M059J (cell line): ENCODE results near the gene ACE. TPM values are rescaled to one million over a fixed set of nuclear protein-coding genes. Genes with fewer than 3 reads are reported as not detected.
A peak's percentile ranks its signal among the peaks of the same experiment; 100 is the strongest.
"Not testable (repeated sequence)": the region's sequence is repeated elsewhere in the genome, so short reads cannot be mapped to it uniquely, and the experiment has no call there.

Experiments used
- DNase-seq: peaks from one replicate; pipeline ENCODE4 v3.0.0-alpha.2; 2012; ENCODE audit warnings: low read depth
- total RNA-seq: library from RNA; depleted of rRNA; stranded (reverse); fragments of >200 nt; shearing (Covaris generic); gene quantifications from 2 replicates; pipeline ENCODE4 v1.2.3, GENCODE V29; 2014

Gene ACE
- total RNA-seq, 1 experiment from 2014 or later: 2.1 TPM

DNA sequence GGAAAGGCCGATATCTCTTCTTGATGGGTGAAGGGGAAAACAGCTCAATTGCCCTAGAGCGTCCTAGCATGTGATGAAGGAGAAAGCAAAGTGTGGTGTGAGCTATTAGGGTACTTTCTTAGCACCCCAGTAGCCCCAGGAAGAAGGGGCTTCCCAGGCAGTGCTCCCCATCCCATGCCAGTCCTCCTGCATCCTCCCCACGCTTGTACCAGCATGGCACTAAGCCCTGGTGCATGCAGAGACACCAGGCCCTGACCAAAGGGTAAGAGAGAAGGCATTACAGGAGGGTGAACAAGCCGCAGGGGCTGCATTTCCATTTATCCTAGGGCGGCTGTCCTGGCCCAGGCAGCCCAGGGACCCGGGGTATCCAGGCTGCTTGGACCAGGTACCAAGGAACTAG is 33.8 kb upstream of the ACE start:
- DNase-seq: no peak

DNA sequence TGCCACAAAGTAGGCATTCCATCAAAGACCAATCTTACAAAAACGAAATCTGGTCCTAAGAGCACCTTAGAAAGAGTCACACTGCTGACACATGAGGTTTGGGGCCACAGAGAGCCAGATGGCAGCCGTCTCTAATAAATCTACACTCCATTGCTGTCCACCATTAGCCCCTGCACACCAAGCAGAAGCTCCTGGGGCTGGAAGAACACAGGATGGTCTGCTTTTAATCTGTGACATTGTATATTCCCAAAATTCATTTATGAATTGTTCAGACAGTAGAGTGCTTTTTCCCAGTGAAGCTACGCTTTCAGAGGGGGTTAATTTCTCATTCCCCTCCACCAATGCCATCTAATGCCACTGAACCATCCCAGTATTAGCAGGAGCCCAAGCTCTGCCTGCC is 32.4 kb upstream of the ACE start:
- DNase-seq: no peak

DNA sequence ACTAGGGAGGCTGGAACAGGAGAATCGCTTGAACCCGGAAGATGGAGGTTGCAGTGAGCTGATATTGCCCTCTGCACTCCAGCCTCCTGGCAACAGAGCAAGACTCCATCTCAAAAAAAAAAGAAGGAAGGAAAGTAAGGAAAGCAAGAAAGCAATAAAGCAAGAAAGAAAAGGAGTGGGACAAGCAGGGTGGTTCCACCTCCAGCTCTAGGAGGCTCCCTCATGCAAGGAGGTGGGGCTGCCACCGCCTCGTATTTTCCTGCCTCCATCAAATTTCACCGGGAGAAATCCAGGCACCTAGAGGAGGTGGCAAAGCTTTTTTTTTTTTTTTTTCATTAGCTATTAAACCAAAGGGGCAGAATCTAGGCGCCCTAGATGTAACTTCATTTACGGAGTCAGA is 31.8 kb upstream of the ACE start:
- DNase-seq: no peak

DNA sequence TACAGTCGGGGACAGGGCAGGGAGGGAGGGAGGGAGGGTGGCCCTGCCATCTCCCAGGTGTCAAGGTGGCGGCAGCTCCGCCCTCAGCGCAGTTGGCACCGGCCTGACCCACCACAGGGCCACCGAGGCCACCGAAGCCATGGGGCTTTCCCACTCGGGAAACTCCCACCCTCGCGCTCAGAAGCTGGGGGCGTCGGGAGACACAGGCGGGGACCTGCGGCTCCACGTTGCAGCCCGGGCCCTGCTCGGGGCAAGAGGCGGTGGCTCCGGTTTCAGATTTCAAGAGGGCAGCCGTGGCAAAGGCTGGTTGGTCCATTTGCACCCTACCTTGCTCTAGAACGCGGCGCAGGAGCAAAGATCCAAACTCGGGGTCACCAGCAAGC is 31.3 kb upstream of the ACE start:
- peak; percentile 57 for DNase-seq

DNA sequence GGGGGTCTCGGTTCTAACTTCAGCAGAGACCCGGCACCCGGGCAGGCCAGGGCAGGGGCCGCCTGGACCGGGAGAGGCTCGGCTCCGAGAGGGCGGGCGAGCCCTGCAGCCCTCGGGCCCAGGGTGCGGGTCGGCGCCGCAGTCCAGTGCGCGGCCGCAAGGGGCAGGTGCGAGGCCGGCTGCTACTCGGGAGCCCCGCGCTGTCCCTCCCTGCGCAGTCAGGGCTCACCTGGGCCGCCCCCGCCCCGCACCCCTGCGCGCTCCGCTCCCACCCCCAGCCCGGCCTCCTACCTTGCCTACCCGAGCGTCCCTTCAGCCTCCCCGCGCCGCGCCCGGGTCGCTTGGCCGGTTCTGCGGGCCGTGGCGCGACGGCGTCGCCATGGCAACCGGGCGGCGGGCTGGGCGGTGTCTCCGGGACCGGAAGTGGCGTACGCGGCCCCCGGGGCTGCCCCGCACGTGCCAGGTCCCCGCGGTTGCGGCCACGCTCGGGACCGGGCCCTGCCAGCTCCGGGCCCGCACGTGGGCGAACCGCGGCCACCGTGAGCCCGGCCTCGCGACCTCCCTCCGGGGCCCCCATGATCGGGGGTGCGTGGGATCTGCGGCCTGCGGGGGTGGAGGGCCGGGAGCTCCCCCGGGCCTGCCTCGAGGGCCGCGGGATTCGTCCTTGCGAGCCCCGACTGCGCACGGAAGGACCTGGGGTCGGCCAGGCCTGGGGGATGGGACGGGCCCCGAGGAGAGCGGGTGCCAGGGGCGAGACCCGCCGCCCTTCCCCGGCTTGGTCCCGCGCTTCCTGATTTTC is 30.7 kb upstream of the ACE start, which contains the start of gene CYB561:
CYB561 (minus strand) TSS at position 353 of the 799 bp plus-strand sequence. CDS start 8,759 bp downstream, outside the sequence.
- peak; percentile 60 for DNase-seq

DNA sequence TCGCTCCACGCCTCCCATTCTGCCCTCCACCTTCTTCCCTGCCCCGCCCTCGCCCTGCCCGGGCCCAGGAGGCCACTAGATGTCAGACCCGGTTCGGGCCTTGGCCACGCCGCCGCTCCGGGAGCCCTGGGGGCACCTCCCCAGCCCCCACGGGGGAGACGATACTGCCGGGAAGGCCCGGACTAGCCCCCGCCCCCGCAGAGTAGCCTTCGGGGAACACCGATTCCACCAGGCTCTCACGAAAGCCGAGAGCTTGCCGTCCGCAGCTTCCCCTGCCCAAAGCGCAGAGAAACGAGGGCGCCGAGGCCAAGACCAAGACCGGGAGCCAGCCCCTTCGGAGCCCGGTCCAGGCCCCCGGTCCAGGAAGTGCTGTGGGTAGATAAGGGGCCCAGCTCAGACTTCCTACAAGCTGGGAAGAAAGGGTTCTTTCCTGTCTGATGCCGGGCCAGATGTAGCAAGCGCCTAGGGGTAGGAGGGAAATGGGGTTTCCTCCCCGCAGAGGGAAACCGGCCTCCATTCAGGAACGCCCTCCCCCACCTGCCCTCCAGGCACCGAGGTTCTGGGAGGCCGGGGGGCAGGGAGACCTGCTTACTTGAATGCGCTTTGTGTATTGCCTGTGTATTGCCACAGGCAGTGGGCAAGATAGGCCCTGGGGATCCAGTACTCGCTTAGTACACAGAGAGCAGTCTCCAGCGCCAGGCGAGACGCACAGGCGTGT is 29.9 kb upstream of the ACE start:
- peak; percentile 74 for DNase-seq

DNA sequence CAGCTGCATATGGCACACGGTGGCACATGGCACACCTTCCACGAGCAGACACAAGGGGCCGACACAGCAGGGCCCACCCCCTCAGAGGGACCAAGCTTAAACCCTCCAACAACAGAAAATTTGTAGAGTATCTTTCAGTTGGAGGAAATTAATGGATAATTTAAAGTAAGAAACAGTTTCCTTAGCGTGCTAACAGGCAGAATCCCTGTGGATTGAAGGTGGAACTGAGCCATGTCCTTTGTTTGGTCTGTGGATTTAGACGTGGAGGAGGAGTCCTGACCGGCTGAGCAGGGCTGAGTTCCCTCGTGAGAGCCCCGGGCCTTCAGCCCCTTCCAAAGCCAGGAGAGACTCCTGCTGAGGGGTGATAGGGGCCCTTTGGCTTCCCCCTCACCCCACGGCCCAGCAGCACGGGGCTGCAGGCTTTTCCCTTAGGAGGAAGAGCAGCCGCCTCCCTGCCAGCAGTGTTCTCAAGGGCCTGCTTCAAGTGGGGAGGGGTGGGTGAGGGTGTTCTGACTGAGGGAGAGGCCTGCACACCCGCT is 29.3 kb upstream of the ACE start:
- no peak for DNase-seq

DNA sequence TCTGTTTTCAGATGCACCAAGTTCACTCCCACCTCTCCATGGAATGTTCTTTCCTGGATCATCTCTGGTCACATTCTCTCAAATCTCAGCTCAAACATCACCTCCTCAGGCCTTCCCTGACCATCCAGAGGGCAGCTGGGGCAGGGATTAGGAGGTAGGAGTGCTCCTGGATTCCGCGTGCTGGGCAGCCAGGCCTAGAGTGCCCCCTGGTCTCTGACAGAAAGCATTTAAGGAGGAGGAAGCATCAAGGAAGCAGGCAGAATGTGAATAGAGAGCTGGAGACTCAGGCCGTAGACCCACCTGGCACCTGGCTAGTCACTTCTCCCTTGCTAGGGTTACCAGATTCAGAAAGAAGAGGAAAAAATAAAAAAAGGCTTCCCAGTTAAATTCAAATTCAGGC is 28.2 kb upstream of the ACE start:
- DNase-seq: no peak

DNA sequence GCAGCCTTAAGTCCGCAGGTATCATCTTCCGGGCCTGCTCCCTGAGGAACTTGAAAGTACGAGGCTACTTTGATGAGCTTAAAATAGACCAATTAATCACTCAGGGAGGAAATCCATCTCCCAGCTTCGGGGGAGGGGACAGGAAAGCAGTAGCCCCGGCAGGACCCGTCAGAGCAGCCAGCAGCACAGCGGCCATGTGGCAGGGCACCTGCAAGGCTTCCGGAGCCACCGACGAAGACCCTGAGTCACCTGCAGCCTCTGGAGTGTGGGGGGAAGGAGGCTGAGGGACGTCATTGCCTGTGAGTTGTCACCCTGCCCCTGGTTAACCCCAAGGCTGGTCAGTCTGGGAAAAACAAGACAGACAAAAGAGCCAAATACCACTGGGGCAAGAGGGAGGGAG is 26.3 kb upstream of the ACE start:
- DNase-seq: peak; percentile 73

DNA sequence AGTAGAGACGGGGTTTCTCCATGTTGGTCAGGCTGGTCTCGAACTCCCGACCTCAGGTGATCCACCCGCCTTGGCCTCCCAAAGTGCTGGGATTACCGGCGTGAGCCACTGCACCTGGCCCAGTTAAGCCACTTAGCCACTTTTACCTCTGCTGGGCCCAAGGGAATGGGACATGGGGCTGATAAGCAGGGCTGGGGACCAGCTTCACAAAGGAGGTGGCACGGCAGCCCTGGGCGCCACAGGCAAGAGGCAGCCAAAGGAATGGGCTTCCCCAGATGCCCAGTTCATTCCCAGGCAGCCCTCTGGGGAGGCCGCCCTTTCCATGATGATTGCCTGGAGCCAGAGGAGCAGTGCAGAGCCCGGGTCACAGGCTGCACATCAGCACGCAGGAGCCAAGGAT is 25.7 kb upstream of the ACE start:
- no peak for DNase-seq

DNA sequence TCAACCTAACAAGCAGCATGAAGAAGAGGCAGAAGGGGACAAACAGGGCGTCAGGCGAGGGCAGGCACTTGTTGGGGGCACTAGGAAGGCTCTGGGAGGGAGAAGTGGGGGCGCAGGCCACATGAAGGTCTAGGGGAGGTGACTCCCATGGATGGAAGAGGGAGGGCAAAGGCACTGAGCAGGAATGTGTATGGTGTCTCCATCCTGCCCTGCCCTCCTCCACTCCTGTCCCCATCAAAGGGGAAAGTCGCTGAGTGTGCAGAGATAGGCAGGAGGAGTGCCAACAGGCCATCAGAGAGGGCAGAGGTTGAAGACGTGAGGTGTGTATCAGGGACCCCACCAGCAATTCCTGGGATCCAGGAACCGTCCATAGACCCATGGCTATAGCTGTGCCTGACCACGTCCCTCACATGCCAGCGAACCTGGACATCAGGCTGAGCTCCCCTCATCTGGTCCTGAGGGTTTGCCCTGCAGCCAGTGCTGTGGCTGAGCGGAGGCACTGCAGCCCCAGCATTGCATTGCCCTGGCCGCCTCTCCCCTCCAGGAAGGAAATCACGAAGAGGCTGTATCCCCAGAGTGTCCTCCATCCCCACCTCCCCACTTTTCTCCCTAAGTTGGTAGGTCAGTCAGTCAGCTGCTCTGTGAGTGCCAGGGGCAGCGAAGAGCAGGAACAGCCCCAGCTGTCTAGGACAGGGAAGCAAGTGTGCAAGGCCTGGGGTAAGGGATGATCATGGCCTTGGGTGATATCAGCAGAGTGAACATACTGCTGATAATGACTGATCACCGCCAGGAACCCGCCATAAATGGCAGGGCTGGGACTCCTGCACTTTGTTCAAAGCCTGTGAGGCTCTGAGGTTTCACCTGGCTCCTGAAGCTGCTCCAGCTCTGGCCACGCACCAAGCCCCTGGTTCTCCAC is 24.6 kb upstream of the ACE start:
- no peak for DNase-seq

DNA sequence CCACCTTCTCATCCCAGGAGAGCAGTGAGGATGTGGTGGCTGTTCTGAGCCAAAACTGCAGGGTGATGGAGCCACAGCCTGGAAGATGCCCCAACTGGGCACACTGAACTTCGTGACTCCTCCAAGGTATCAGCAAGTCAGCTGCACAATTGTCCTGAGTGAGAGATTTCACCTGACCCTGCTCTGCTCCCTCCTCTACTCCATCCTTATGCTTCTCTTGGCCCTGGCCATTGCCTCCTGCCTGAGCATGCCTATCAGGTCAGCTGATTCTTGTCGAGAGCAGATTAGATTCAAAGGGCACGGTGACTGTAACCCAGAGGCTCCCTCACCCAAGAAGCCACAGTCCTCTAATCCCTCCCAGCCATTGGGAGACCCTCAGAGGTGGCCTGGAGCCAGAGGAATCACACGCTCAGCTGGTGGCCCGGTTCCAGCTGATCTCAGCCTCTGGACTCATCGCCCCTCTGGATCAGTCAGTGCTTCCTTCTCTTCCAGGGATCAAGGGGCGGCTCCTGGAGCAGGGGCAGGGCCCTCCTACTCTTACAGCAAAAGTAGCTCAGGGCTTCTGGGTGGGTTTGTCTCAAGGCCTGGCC is 23.8 kb upstream of the ACE start:
- no peak for DNase-seq

DNA sequence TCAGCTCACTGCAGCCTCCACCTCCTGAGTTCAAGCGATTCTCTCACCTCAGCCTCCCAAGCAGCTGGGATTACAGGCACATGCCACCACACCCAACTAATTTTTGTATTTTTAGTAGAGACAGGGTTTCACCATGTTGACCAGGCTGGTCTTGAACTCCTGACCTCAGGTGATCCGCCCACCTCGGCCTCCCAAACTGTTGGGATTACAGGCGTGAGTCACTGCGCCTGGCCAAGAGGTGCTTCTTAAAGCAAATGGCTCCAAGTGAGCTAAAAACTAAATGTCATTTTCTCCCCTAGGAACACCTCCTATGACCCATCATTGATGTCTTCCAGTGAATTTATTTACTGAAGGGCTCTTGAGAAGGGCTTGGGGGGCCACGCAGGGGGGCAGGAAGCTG is 22.5 kb upstream of the ACE start:
- not testable (repeated sequence) for DNase-seq

DNA sequence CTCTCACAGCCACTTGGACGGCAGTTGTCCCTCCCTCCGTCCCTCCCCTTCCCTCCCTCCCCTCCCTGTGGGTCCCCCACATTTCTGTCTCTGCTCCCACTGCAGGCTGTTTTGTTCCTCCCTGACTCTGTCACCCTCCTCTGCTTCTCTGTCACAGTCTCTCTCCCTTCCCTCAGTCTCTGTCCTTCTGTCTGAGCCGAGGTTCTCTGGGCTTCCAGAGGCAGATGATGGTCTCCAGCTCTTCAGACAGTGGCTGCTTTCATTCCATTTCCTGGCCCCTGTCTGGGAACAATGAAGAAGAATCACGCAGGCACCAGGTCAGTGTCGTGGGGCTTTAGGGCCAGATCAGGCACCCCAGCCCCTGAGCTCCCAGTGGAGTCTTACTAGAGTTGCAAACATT is 21.9 kb upstream of the ACE start:
- DNase-seq: no peak

DNA sequence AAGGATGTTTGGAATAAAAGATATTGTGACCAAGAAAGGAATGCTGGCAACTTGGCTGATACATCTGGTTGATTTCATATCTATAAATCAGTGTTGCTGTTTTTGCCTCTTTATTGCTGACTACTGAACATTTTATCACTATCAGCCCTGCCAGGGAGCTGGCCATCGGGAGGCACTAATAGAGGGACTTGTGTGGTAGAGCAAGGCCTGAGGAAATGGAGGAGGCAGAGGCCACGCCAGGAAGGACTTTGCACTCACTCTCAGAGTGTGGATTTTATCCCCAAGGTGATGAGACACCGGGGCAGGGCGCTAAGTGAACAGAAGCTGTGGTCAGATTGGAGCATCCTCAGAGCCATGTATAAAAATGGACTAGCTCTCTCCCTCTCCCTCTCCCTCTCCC is 21.4 kb upstream of the ACE start:
- peak; percentile 23 for DNase-seq

DNA sequence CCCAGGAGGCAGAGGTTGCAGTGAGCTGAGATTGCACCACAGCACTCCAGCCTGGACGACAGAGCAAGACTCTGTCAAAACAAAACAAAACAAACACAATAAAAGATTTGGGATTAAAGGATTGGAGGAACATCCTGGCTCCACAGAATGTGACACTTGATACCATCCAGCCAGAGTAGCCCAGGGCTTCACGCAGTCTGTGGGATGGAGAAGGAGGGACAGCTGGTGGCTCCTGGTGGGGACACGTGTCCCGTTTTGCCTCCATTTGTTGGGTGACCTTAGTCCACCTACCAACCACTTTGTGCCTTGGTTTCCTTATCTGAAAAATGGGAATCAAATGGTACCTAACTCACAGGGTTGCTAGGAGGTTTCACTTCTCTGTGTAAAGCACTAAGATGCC is 18.4 kb upstream of the ACE start:
- no peak for DNase-seq

DNA sequence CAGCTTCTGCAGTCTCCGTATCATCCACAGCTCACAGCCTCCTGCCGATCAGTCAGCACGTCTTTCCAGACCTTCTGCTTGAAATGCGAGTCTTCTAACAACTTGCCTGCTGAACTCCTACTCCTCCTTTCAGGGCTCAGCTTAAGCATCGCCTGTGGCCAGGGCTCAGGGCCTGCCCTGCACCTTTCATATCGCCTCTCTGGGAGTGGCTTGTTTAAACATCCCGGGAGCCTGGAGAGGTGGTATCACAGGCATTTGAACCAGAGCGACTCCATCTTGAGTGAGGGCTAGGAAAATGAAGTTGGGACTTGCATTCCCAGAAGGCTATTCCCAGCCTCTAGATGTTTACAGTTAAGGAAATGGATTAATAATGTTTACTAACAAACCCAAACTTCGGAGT is 16.8 kb upstream of the ACE start:
- DNase-seq: no peak

DNA sequence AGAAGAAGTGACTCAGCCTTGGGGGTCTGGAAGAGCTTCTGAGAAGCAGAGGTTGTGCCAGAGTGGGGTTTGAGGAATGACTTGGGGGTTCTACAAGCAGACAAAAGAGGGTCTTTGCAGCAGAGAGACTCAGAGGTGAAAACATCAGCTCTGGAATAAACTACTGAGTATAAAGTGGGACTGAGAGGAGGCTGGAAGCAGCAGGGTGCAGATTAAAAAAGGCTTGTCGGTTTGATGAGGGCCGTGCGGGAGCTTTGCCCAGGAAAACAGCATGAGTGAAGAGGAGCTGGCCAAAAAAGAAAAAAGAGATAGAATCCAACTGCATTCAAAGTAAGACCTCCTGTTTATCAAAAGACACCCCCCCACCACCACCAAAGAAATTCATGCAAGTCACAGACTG is 13.1 kb upstream of the ACE start:
- no peak for DNase-seq

DNA sequence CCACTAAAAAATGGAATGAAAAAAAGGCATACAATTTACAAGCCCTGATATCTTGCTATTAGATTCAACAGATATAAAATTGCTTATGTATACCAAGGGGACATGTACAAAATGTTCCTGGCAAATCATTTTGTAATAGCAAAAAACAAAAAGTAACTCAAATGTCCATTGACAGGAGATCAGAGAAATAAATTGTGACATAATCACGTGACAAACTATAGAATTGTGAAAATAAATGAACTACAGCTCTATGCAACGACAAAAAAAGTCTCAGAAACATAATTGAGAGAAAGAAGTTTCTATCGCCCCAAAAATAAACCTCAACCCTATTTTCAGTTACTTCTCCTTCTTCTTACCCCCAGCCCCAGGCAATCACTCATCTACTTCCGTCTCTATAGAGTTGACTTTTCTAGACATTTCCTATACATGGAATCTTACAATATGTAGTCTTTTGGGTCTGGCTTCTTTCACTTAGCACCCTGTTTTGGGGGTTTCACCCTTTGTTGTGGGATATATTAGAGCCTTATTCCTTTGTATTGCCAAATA is 12.1 kb upstream of the ACE start:
- no peak for DNase-seq

DNA sequence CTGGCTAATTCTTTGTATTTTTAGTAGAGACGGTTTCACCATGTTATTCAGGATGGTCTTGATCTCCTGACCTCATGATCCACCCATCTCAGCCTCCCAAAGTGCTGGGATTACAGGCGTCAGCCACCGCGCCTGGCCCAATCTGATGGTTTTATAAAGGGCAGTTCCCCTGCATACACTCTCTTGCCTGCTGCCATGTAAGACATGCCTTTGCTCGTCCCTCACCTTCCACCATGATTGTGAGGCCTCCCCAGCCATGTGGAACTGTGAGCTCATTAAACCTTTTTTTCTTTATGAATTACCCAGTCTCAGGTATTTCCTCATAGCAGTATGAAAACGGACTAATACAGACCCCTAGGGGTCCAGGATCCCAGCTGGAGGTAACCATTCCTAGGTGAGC is 8.8 kb upstream of the ACE start:
- DNase-seq: not testable (repeated sequence)

DNA sequence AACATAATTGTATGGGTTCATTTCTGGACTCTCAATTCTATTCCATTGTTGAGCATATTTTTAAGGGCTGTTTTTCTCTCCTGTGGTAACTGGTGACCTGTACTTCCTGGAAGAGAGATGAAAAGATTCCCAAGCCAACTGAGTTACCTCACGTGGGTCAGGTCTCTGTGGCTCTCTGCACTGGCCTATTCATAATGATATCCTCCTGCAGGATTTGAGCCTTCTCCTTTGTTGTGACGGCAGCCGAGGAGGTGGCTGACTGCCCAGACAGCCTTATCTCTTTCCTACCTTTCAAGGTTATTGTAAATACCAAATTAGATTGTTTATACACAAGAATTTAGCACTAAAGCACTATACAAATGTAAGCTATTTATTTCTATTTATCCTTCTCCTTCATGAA is 2.7 kb upstream of the ACE start:
- DNase-seq: peak; percentile 76
